NOMO-1 treated with DMSO at 0.1 percent for 48 hours (cell line): ENCODE data around the gene IRX3.

Experiments
- DNase-seq: peaks from one replicate; lab custom pipeline; 2025; ENCODE audit not compliant: unreplicated experiment; lab: John Stamatoyannopoulos, UW

The IRX3 gene

GRCh38 chr16:54286366-54287130, at the start of gene IRX3:
Gene IRX3, minus strand, starts transcription at chr16:54286787. Its CDS starts 737 bp downstream, at chr16:54286050.
- peak; percentile 93 for DNase-seq

GRCh38 chr16:54335230-54335629, 48.6 kb upstream of the IRX3 start:
- DNase-seq, result no peak

- no peak for DNase-seq
Observed at GRCh38 chr16:54334208-54334607, 47.6 kb upstream of the IRX3 start.

GRCh38 chr16:54331241-54332002, 44.8 kb upstream of the IRX3 start:
- no peak for DNase-seq

GRCh38 chr16:54327609-54328008, 41.0 kb upstream of the IRX3 start:
- no peak for DNase-seq

GRCh38 chr16:54326266-54326662, 39.7 kb upstream of the IRX3 start:
- DNase-seq, result no peak

- no peak for DNase-seq
Observed at GRCh38 chr16:54325616-54326265, 39.2 kb upstream of the IRX3 start.

GRCh38 chr16:54324716-54325115, 38.1 kb upstream of the IRX3 start:
- DNase-seq, result no peak

- no peak for DNase-seq
Observed at GRCh38 chr16:54320697-54321340, 34.2 kb upstream of the IRX3 start.

GRCh38 chr16:54318941-54319340, 32.4 kb upstream of the IRX3 start:
- DNase-seq, result no peak

GRCh38 chr16:54317101-54317611, 30.6 kb upstream of the IRX3 start:
- DNase-seq, result no peak

GRCh38 chr16:54316095-54316889, 29.7 kb upstream of the IRX3 start:
- DNase-seq, result no peak

- DNase-seq, result no peak
Observed at GRCh38 chr16:54313789-54314188, 27.2 kb upstream of the IRX3 start.

- no peak for DNase-seq
Observed at GRCh38 chr16:54312502-54312991, 26.0 kb upstream of the IRX3 start.

GRCh38 chr16:54309341-54309740, 22.8 kb upstream of the IRX3 start:
- DNase-seq, result no peak

- DNase-seq, result no peak
Observed at GRCh38 chr16:54305080-54305479, 18.5 kb upstream of the IRX3 start.

- DNase-seq, result no peak
Observed at GRCh38 chr16:54303613-54304012, 17.0 kb upstream of the IRX3 start.

GRCh38 chr16:54297154-54297553, 10.6 kb upstream of the IRX3 start:
- no peak for DNase-seq

- no peak for DNase-seq
Observed at GRCh38 chr16:54296543-54296942, 10.0 kb upstream of the IRX3 start.
